GM19351 (cell line): ENCODE data around the gene ATG2B.

Experiments used
- ATAC-seq: cut with Tn5 transposase; IDR thresholded peaks from one replicate; pipeline ENCODE4 v1.9.1; 2021; ENCODE audit warnings: mild to moderate bottlenecking, moderate library complexity; ENCODE audit not compliant: unreplicated experiment

ATG2B gene

DNA sequence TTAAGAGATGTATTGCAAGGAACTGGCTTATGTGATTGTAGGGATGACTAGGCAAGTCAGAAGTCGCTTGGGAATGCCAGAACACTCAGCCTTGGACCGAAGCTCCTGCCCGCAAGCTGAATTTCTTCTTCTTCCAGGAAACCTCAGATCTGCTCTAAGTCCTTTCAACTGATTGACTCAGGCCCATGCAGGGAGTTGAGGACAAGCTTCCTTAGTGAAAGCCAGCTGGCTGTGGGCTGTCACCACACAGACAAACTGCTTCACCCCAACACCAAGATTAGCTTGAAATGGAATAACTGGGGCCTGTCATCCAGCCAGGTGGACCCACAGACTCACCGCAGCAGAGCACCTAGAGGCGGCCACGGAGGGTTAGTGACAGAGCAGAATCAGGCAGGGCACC lies 133.8 kb downstream of the ATG2B start:
- ATAC-seq: no peak
